ENCODE results near the gene CASP14.
"Not testable (repeated sequence)": the region's sequence is repeated elsewhere in the genome, so short reads cannot be mapped to it uniquely, and the experiment has no call there.

CASP14 gene, protein sequence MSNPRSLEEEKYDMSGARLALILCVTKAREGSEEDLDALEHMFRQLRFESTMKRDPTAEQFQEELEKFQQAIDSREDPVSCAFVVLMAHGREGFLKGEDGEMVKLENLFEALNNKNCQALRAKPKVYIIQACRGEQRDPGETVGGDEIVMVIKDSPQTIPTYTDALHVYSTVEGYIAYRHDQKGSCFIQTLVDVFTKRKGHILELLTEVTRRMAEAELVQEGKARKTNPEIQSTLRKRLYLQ

DNA sequence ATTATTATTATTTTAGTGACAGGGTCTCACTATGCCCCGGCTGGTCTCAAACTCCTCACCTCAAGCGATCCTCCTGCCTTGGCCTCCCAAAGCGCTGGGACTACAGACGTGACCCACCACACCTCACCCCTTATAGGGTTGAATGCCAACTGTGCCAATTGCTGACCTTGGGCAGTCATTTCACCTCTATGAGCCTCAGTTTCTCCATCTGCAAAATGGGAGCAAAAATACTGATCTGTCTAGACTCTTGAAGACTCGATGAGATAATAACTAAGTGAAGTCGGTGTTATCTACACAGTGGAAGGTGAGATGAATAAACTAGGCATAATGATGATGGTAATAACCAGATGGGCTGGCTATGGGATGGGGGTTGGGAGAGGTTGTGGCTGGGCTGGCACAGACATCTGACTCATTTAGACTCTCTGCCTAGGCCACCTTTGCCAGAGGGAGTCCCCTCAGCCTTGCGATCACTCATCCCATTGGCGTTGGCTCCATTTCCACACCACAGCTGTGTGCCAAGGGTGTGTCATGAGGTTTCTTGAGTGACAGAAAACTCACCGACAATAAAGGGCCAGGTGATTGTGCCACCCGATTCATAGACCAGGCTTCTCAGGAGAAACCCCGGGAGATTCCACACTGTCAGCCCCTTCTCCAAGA, at the start of gene CASP14:
CASP14 (plus strand) TSS at position 596 of the 657 bp plus-strand sequence. CDS start 2,772 bp downstream, outside the sequence.
- DNase-seq (ENCODE audit: low read depth): no peak

DNA sequence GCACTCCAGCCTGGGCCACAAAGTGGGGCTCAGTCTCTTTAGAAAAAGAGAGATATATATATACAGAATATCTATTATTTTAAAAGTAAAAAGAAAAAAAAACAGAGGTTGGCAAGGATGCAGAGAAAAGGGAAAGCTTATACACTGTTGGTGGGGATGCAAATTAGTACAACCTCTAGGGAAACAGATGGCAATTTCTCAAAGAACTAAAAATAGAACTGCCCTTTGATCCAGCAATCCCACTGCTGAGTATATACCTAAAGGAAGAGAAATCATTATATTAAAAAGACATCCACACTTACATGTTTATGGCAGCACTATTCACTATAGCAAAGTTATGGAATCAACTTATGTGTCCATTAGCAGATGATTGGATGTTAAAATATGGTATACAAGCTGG, 41.0 kb upstream of the CASP14 start:
- no peak for DNase-seq (ENCODE audit: low read depth)

DNA sequence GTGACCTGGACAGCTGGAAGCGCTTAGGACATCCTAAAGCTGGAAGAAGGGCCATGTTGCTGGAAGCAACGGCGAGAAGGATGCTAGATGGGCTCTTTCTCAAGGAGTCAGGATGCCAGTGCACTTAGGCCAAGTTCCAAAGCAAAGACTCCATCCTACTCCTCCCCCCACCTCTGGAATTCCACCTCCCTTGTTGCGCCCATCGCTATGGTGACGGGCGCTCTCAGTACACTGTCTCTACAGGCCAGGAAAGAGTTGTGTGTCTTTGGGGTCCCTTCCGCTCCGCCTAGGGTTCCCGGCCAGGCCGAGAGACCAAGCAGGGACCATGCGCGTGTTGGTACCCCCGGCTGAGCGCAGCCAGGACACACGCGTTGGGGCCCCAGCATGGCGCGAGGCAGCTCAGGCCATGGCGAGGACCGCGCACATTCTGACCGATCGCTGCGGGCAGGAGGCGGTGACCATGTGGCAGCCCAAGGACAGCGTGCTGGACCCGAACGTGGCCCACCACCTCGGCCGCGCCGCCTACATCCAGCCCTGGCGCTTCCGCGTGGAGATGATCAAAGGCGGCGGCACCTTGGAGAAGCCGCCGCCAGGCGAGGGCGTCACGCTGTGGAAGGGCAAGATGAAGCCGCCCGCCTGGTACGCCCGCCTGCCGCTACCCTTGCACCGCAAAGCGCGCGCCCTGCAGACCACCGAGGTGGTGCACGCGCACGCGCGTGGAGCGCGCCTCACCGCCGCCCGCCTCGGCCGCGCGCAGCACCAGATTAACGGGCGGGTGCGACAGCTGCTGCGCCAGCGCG, 38.6 kb upstream of the CASP14 start:
- DNase-seq (ENCODE audit: low read depth): no peak

DNA sequence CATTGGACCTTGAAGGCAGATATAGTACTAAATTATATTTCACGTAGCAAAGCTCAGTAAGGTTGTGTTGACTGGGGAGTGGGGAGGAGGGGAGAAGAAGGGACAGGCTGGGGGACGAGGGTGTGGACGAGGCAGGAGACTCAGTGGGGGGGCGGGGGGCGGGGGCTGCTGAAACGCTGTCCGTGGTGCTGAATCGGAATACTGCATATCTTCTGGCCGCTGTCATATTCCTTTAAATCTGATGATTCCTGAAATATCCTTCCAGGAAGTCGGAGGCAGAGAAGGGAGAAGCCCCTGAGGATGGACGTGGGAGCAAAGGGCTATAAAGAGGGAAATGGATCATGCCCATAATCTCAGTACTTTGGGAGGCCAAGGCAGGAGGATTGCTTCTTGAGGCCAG, 34.7 kb upstream of the CASP14 start:
- DNase-seq (ENCODE audit: low read depth): no peak

DNA sequence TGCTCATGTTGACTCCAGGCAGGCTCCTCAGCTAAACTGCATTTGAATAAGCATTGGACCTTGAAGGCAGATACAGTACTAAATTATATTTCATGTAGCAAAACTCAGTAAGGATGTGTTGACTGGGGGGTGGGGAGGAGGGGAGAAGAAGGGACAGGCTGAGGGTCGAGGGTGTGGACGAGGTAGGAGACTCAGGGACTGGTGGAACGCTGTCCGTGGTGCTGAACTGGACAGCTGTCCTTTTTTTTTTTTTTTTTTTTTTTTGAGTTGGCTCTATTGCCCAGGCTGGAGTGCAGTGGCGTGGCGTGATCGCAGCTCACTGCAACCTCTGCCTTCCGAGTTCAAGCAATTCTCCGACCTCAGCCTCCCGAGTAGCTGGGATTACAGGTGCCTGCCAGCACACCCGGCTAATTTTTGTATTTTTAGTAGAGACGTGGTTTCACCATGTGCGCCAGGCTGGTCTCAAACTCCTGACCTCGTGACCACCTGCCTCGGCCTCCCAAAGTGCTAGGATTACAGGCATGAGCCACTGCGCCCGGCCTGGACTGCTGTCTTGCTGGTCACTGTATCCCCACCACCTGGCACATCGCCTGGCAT, 33.2 kb upstream of the CASP14 start:
- no peak for DNase-seq (ENCODE audit: low read depth)

DNA sequence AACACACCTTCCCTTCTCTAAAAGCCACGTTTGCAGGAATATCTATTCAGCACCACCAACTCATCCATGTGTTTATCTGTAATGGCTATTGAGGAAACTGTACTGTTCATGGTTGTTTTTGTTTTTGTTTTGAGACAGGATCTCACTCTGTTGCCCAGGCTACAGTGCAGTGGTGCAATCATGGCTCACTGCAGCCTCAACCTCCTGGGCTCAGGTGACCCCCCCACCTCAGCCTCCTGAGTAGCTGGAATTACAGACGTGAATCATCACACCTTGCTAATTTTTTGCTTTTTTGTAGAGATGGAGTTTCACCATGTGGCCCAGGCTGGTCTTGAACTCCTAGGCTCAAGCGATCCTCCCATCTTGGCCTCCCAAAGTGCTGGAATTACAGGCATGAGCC, 30.4 kb upstream of the CASP14 start:
- DNase-seq (ENCODE audit: low read depth): not testable (repeated sequence)

DNA sequence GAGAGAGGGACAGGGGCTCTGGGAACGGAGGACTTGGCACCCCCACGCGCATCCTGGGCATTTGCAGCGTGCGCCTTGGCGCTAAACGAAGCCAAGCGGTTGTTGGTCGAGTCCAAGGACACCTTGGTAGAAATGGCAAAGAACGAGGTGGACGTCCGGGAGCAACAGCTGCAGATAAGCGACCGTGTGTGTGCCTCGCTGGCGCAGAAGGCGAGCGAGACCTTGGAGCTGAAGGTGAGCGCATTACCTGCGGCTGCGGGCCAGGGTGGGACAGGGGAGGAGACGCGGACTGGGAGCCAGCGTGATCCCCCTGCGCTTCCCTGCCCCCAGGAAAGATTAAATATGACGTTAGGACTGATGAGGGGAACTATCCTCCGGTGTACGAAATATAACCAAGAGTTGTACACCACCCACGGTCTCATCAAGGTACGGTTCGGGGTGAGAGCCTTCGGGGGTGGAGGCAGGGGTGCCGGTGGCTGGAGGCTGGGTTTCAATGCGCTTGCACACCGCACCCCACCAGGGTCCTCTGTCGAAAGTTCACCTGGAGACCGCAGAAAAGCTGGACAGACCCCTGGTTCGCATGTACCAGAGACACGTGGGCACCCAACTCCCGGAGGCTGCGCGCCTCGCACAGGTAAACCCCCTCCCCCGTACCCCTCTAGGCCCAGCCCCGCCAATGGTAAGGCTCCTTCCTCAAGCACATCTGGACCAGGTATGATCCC, 27.8 kb upstream of the CASP14 start:
- no peak for DNase-seq (ENCODE audit: low read depth)

DNA sequence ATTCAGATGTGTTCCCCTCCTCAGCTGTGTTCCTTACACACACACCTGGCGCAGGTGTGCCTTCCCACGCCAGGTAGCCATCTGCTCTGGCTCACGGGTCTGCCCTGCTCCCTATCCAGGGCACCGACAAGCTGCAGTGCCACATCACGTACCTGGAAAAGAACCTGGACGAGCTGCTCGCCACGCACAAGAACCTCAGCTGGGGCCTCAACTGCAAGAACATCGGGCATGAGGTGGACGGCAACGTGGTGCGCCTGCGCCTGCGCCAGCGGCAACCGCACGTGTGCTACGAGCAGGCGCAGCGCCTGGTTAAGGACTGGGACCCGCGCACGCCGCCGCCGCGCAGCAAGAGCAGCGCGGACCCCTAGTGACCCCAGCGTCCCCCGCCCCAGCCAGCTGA, 26.5 kb upstream of the CASP14 start:
- DNase-seq (ENCODE audit: low read depth): no peak

DNA sequence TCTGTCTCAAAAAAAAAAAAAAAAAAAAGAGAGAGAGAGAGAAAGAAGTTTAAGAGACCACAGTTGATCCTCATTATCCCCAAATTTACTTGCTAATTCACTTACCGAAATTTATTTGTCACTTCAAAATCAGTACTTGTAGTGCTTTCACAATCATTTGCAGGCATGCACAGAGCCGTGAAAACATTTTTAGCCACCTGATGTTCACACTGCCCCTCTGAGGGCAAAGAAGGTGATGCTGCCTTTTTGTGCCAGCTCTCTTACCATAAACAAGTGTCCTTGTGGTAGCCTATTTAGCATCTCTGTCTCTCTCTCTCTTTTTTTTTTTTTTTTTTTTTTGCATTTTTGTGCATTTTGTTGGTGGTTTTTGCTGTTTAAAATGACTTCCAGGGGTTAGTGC, 24.1 kb upstream of the CASP14 start:
- no peak for DNase-seq (ENCODE audit: low read depth)

DNA sequence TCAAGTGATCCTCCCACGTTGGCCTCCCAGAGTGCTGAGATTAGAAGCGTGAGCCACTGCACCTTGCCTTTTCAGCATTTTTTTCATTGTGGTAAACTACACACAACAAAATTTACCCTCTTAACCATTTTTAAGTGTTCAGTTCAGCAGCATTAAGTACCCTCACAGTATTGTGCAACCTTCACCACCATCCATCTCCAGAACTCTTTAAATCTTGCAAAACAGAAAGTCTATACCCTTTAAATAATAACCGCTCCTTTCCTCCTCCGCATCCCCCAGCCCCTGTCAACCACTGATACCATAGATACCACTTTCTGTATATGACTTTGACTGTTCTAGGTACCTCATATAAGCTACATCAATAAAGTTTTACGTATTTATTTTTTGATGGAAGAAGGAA, 20.8 kb upstream of the CASP14 start:
- DNase-seq (ENCODE audit: low read depth): no peak

DNA sequence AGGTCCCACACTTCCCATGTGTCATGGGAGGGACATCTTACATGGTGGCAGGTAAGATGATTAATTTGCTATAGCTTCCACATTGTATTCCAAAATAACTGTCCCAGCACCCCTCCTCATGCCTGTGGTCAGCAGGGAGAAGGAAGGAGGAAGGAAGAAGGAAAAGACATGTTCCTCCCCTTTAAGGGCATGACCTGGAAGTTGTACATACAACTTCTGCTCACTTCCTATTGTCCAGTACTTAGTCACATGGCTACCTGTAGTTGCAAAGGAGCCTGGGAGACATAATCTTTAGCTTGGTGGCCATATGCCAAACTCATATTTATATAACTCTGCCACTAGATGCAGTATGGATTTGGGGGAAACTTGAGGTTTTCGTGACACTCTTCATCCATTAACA, 17.6 kb upstream of the CASP14 start:
- DNase-seq (ENCODE audit: low read depth): no peak

DNA sequence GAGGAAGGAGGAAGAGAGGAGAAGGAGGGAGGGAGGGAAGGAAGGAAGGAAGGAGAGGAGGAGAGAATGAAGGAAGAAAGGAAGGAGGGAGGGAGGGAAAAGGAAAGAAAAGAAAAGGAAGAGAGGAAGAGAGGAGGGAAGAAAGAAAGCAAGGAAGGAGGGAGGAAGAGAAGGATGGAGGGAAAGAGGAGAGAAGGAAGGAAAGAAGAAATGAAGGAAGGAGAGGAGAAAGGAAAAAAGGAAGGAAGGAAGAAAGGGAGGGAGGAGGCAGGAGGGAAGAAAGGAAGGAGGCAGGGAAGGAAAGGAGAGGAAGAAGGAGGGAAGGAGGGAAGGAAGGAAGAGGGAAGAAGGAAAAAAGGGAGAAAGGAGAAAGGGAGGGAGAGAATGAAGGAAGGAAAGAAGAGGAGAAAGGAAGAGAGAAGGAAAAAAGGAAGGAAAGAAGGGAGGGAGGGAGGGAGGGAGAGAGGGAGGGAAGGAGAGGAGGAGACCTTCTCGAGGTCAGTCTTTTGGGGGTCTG, 13.4 kb upstream of the CASP14 start:
- no peak for DNase-seq (ENCODE audit: low read depth)

DNA sequence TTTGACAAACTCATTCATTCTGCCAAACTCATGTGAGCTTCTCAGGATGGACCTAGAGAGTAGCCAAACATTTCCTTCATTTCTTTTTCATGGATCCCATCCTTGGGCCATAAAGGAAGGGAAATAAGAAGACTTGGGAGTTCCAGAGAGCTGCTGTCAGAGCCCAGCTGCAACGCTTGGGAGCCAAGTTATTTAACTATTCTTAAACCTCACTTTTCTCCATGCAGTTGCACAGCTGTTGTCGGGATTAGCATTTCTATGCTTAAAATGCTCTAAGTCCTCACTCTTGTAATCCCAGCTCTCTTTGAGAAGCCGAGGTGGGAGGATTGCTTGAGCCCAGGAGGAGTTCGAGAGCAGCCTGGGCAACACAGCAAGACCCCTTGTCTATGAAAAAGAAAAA, 11.7 kb upstream of the CASP14 start:
- no peak for DNase-seq (ENCODE audit: low read depth)

DNA sequence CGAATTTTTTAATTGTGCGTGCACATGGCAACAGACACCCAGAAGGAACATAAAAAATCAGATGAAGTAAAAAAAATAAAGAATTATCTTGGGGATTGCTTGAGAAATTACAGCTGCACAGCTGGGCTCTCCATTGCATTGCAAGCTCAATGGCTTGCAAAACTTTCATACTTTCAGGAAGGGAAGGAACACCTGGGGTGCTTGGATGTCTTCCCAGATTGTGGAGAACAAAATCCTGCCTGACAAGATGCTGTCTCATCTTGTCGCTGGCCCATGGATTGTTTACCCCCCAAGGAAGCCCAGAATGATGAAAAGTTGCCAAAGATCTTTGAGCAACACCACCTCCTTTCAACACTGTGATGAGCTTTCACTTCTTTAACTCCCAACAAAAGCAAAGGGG, 11.0 kb upstream of the CASP14 start:
- no peak for DNase-seq (ENCODE audit: low read depth)

DNA sequence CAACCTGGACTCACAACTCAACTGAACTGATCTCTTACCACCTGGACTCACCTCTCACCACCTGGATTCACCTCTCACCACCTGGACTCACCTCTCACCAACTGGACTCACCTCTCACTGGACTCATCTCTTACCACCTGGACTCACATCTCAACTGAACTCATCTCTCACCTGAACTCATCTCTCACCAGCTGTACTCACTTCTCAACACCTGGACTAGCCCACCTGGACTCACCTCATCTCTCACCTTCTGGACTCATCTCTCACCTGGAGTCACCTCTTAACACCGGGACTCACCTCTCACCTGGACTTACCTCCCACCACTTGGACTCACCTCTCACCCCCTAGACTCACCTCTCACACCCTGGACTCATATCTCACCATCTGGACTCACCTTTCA, 7.3 kb upstream of the CASP14 start:
- no peak for DNase-seq (ENCODE audit: low read depth)

DNA sequence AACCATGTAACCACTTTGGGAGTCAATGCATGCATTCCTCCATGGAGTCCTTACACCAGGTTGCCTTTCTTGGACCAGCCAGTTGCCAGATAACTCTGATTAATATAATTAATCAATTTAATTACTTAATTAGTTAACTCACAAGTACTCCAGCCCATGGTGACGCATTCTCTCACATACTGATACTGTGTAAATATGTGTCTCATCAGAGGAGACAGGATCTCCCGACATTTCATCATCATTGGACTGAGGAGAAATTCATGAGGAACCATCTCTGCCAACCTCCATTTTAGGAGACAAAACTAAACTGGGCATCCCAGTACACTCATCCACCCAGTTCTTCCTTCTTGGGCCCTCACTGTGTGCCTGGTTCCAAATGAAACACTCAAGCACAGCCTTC, 6.5 kb upstream of the CASP14 start:
- DNase-seq (ENCODE audit: low read depth): no peak

DNA sequence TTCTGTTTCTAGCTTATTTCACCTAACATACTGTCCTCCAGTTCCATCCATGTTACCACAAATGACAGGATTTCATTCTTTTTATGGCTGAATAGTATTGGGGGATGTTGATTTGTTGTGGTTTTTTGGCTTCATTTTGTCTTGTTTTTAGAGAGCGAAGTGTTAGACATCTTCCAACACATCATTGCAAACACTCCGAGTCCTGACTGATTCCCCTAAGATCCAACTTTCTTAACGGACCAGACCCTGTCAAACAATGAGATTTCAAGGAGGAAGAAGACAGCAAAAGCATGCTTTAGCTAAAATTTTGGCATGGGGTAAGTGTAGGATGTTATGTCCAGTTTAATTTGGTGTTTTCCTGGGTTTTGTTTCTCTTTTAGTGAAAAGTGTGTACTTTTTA, 3.8 kb upstream of the CASP14 start:
- no peak for DNase-seq (ENCODE audit: low read depth)

DNA sequence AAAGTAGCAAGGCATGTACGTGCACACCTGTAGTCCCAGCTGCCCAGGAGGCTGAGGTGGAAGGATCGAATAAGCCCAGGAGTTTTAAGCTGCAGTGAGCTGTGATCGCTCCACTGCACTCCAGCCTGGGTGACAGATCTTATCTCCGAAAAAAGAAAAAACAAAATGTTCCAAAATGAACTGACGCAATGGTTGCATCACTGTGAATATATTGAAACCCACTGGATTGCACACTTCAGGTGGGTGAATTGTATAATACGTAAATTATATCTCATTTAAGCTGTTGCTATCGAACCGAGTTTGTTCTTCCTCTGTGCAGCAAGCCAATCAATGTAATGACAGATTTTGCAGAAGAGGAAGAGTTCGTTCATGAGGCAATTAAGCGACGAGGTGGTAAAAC, 1.6 kb upstream of the CASP14 start:
- no peak for DNase-seq (ENCODE audit: low read depth)

DNA sequence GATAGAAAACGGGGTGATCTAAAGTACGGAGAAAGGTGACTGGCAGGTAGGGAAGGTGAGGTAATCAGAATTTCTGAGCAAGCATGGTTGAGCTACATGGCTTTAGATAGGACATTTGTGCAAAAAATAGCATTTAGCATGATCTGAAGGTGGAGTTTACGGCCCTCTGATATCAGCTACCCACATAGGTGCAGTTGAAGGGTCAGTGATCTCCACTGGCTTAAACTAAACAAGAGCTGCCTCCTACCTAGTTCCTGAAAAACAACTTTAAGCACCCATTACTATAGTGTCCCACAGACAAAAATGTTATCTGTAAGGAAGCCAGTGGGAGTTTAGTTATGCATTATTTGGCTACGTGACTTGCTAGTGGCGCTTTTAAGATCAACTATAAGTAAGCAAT, 1.2 kb upstream of the CASP14 start:
- no peak for DNase-seq (ENCODE audit: low read depth)

DNA sequence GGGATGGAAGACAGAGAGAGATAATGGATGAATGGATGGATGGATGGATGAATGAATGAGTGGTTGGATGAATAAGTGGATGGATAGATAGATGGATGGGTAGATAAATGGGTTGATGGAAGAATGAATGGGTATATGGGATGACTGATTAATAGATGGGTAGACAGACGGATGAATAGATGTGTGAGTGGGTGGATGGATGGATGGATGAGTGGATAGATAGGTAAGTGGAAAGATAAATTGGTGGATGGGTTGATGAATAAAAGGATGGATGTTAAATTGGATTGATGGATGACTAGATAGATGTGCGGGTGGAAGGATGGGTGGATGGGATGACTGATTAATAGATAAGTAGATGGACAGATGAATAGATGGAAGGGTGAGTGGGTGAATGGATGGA, 1.4 kb downstream of the CASP14 start:
- no peak for DNase-seq (ENCODE audit: low read depth)

DNA sequence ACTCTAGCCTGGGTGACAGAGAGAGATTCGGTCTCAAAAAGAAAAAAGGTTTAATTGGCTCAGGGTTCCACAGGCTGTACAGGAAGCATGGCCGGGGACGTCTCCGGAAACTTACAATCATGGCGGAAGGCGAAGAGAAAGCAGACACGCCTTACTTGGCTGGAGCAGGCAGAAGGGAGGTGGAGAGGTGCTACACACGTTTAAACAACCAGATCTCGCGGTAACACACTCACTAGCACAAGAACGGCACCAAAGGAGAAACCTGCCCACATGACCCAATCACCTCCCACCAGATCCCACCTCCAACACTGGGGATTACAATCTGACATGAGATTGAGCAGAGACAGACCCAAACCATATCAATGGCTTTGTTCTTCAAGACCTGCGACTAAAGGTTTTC, 12.8 kb downstream of the CASP14 start:
- DNase-seq (ENCODE audit: low read depth): no peak

DNA sequence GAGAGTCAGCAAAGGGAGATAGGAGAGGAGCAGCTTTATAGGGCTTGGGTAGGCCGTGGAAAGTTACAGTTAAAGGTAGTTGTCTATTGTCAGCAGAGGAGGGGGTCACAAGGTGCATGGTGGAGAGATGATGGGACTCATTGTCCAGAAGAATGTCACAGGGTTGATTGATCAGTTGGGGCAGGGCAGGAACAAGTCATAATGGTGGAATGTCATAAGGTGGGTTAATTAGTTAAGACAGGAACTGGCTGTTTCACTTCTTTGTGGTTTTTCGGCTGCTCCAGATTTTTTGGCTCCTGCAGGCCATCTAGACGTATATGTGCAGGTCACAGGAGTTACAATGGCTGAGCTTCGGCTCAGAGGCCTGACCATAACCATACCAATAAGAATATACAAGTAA, 21.1 kb downstream of the CASP14 start:
- not testable (repeated sequence) for DNase-seq (ENCODE audit: low read depth)

Measured in stimulated activated CD8-positive, alpha-beta memory T cell treated with anti-CD3 and anti-CD28 coated beads, Interleukin-15, amount 100 ng/mL, for 24 hours (primary cell).